ENCODE results near the gene GC. TPM values are rescaled to one million over a fixed set of nuclear protein-coding genes. Genes with fewer than 3 reads are reported as not detected.

The GC gene
- total RNA-seq, 2 donors from 2014 or later, result not detected

DNA sequence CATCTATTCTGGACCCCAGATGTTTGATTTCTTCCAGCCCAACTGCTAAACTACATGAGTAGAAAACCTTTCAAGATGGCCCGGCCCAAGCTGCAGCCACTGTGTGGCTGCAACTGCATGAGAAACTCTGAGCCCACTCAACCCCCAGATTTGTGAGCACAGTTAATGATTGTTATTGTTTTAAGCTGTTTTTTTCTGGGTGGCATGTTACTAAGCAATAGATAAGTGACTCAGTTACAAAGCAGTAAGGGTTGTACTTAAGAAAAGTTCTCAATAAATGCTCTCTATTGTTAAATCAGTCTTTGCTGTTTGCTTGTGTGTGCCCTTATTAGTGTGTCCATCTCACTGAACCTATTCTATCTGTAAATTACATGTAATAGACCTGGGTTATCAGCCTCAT is 51.8 kb downstream of the GC start:
- Mint-ChIP-seq H3K27me3 (peaks cover 8% of the 10 kb centered on the region), H3K36me3 (ENCODE audit: low read depth) (no peaks in the 10 kb centered on the region), H3K4me1 (no peaks in the 10 kb centered on the region), H3K9me3 (peaks cover 2% of the 10 kb centered on the region), H3K4me3 (no peak overlapping the region), H3K27ac (no peak overlapping the region)
- ATAC-seq (replicated peaks), result no peak

- Mint-ChIP-seq H3K27me3 (peaks cover 18% of the 10 kb centered on the region), H3K27ac (no peak overlapping the region), H3K36me3 (ENCODE audit: low read depth) (no peaks in the 10 kb centered on the region), H3K9me3 (no peaks in the 10 kb centered on the region), H3K4me1 (no peaks in the 10 kb centered on the region), H3K4me3 (no peak overlapping the region)
- no peak for ATAC-seq (replicated peaks)
Measured at GRCh38 chr4:71729856-71730255, 54.0 kb downstream of the GC start.

GRCh38 chr4:71713611-71714203 is 70.2 kb downstream of the GC start:
- H3K36me3 Mint-ChIP-seq (ENCODE audit: low read depth), result no peaks in the 10 kb centered on the region

DNA sequence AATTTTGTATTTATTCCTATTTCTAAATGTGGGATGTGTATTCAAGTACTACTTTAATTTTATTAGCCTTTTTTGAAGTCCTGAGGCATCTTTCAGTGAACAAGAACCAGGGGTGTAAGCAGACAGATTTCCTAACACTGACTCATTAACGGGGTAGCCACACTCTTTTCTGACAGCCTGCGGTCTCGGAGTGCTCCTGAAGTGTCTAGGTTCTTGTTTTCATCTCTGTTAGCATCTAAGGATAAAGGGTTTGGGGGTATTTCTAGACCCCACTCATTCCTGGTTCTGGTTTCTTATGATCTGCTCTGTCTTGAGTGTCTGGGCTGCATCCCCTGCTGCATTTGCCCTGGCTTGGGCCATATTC is 71.9 kb downstream of the GC start:
- no peaks in the 10 kb centered on the region for H3K36me3 Mint-ChIP-seq (ENCODE audit: low read depth)
- H3K27me3 Mint-ChIP-seq, result peaks cover 3% of the 10 kb centered on the region
- no peak for ATAC-seq (replicated peaks)
- no peak overlapping the region for H3K4me3 Mint-ChIP-seq
- H3K4me1 Mint-ChIP-seq, result no peaks in the 10 kb centered on the region
- H3K9me3 Mint-ChIP-seq, result no peaks in the 10 kb centered on the region
- no peak overlapping the region for H3K27ac Mint-ChIP-seq

More at GRCh38 chr4:71713611-71714203, 70.2 kb downstream of the GC start:
- Mint-ChIP-seq H3K4me3 (no peak overlapping the region), H3K4me1 (no peaks in the 10 kb centered on the region), H3K27ac (no peak overlapping the region), H3K27me3 (no peaks in the 10 kb centered on the region), H3K9me3 (no peaks in the 10 kb centered on the region)
- ATAC-seq (replicated peaks), result no peak

DNA sequence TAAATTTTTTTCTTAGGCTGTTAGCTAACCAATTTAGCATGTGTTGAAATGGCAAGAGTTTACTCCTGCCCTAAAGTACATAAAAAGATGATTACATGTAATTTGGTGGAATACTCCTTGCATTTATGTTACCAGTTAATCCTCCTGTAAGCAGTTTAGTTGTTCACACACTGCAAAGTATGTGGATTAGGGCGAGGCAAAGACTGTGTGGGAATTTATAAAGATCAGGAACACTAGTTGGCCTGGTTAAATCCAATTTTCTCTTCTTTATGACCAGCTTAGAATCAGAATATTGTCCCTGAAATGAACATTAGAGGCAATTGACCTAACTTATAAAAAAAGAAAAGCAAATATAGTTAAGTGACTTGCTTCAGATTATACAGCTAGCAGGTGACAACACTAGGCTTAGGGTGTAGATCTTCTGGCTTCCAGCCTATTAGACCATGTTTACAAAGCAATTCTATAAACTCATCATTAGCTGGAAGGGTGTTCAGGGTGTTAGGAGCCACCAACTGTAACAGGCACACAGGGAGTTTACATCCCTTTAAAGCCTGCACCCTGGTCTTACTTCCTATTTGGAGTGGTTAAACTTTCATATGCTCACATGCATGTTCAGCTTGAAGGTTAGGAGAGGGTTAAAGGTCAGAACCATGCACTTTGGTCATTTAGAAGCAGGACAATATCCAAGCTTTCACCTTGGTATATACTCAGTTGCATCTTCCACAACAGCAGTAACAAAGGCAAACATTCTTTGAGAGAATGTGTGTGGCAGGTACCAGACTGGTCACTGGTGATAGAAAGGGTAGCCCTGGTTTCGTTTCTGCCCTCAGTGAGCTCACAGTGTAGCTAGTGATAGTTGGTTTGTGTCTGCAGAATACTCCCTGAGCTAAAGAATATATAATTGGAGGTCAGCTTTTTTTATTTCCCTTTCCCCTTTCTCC is 72.6 kb downstream of the GC start:
- Mint-ChIP-seq H3K36me3 (ENCODE audit: low read depth) (no peaks in the 10 kb centered on the region), H3K27ac (no peak overlapping the region)
- ATAC-seq (replicated peaks), result no peak

DNA sequence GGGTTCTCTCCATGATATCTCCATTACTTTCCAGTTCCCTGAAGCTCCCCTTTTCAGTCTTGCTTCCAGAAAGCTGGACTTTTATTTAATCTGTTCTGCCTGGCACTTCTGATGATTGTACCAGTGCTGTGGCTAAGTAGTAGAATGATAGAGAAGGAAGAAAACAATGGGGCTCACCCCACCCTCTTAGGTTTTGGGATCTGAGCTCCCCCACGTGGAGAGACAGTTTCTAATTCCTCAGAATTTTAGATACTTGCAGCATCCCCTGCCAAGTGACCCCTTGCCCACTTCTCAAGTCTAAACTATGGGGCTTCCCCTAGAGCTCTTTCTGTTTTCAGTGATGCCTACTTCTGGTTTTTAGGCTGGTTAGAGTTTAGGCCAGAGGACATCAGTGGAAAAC is 73.9 kb downstream of the GC start:
- Mint-ChIP-seq H3K9me3 (no peaks in the 10 kb centered on the region), H3K36me3 (ENCODE audit: low read depth) (no peaks in the 10 kb centered on the region), H3K27ac (no peak overlapping the region), H3K4me3 (no peak overlapping the region), H3K27me3 (peaks cover 3% of the 10 kb centered on the region), H3K4me1 (no peaks in the 10 kb centered on the region)
- no peak for ATAC-seq (replicated peaks)

More for the DNA sequence above, 72.6 kb downstream of the GC start:
- no peaks in the 10 kb centered on the region for H3K4me1 Mint-ChIP-seq
- peaks cover 3% of the 10 kb centered on the region for H3K27me3 Mint-ChIP-seq
- no peak overlapping the region for H3K4me3 Mint-ChIP-seq
- H3K9me3 Mint-ChIP-seq, result no peaks in the 10 kb centered on the region

DNA sequence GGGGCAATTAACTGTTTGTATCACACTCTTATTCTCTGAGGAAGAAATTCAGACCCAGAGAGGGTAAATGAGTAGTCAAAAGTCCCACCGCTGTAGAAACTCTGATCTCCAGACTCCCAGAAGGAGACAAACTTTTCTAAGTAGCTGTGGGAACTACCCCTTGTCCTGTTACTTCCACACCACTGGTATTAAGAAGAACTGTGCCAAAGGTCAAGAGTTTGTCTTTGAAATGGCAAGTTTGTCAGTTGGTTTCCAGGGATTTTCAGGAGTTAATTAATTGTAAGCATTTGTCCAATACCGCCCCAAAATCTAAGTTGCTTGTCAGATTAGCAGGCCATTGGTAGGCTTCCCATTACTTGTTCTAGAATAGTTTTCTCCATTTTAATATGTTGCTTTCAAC is 85.7 kb downstream of the GC start:
- no peak overlapping the region for H3K27ac Mint-ChIP-seq
- H3K4me1 Mint-ChIP-seq, result no peaks in the 10 kb centered on the region
- no peaks in the 10 kb centered on the region for H3K9me3 Mint-ChIP-seq
- H3K27me3 Mint-ChIP-seq, result peaks cover 26% of the 10 kb centered on the region
- no peak overlapping the region for H3K4me3 Mint-ChIP-seq
- ATAC-seq (replicated peaks), result no peak
- no peaks in the 10 kb centered on the region for H3K36me3 Mint-ChIP-seq (ENCODE audit: low read depth)

DNA sequence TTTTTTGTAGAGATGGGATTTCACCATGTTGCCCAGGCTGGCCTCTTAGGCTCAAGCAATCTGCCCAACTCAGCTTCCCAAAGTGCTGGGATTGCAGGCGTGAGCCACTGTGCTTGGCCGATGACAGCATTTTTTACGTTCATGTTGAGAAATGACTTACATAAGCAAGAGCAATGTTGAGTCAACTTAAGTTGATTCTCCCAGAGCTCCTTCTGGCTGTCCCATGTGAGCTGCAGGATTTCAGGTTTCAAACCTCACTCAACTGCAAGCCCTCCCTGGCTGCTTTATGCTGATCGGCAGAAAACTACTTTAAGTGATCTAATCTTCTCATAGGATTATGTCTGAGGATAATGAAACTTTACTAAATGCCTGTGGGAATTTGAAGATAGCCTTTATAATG is 86.8 kb downstream of the GC start:
- ATAC-seq (replicated peaks), result no peak
- H3K9me3 Mint-ChIP-seq, result no peaks in the 10 kb centered on the region
- H3K27ac Mint-ChIP-seq, result no peak overlapping the region
- H3K4me1 Mint-ChIP-seq, result no peaks in the 10 kb centered on the region
- peaks cover 21% of the 10 kb centered on the region for H3K27me3 Mint-ChIP-seq
- no peaks in the 10 kb centered on the region for H3K36me3 Mint-ChIP-seq (ENCODE audit: low read depth)
- no peak overlapping the region for H3K4me3 Mint-ChIP-seq

GRCh38 chr4:71694961-71695360 is 88.9 kb downstream of the GC start:
- Mint-ChIP-seq H3K9me3 (no peaks in the 10 kb centered on the region), H3K36me3 (ENCODE audit: low read depth) (no peaks in the 10 kb centered on the region), H3K4me1 (no peaks in the 10 kb centered on the region), H3K4me3 (no peak overlapping the region), H3K27ac (no peak overlapping the region), H3K27me3 (peaks cover 16% of the 10 kb centered on the region)
- ATAC-seq (replicated peaks), result no peak

DNA sequence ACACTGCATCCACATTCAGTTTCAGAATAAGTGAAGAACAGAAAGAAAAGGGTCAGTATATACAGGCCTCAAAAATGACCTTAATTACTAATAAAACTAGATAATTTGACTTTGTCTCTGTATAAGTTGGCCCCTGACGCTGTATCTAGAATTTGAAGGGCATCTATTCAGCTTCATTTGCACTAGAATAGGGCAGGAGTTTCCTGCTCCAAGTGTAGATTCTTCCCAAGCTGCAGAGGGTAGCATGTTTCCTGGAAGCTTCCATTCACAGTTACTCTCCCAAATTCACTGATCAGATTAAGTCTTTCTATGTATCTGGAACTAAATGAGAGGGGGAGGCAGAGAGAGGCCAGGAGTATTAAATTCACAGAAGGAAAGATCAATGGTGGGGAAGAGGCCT is 90.9 kb downstream of the GC start:
- H3K4me3 Mint-ChIP-seq, result no peak overlapping the region
- H3K27ac Mint-ChIP-seq, result no peak overlapping the region
- no peaks in the 10 kb centered on the region for H3K4me1 Mint-ChIP-seq
- peaks cover 19% of the 10 kb centered on the region for H3K27me3 Mint-ChIP-seq
- no peaks in the 10 kb centered on the region for H3K9me3 Mint-ChIP-seq
- no peak for ATAC-seq (replicated peaks)
- no peaks in the 10 kb centered on the region for H3K36me3 Mint-ChIP-seq (ENCODE audit: low read depth)

- Mint-ChIP-seq H3K9me3 (no peaks in the 10 kb centered on the region), H3K27me3 (peaks cover 22% of the 10 kb centered on the region), H3K36me3 (ENCODE audit: low read depth) (no peaks in the 10 kb centered on the region), H3K4me3 (no peak overlapping the region), H3K27ac (no peak overlapping the region), H3K4me1 (no peaks in the 10 kb centered on the region)
- ATAC-seq (replicated peaks), result no peak
Measured at GRCh38 chr4:71692198-71692597, 91.7 kb downstream of the GC start.

Other genes starting within 250 kb of the GC start
- not detected for gene NPFFR2, start 247.9 kb upstream of the GC start, total RNA-seq

Data from activated T-helper 17 cell treated with anti-CD3 and anti-CD28 coated beads, Interleukin-2, amount 50 U/mL, for 72 hours (primary cell).